Measurements from ENCODE around the gene NCBP3. TPM values are rescaled to one million over a fixed set of nuclear protein-coding genes. Genes with fewer than 3 reads are reported as not detected.

The NCBP3 gene
- total and polyA plus RNA-seq, 5 experiments from 2014 or later = 9.3 to 52.0 (median 15.5) TPM

DNA sequence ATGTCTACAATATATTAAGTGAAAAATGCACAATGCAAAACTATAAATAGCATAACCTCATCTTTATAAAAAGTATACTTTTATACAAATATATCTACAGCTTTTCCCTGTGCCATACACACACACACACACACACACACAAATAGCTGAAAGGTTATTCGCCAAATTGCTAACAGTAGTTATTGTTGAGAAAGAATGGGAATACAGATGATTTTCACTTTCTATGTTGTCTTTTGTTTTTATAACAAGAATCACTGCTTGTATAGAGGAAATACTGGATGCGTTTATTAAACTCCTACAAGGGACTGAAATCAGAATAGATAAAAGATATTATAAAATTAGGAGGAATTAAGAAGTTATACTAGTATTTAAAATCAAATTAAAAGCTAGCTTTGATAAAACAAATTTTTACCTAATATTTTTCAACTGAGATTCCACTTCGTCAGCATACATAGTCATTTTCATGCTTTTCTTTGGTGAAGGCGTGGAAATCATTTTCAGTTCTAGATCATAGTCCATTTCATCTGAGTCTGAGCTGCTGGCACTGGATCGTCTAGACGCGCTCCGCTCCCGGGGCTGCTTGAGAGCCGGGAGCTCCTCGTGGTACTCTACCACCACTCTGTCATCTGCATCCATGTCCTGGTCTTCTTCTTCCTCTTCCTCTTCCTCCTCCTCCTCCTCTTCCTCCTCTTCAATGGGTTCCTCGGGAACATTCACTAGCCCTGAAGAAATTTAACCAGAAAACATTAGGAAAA, 28.0 kb downstream of the NCBP3 start:
- peaks cover 0 to 2% (median 0%) of the 10 kb centered on the region in 4 donors for H3K4me1 Mint-ChIP-seq
- H3K27me3 Mint-ChIP-seq = no peaks in the 10 kb centered on the region
- POLR2A ChIA-PET = no interaction called here
- no peak overlapping the region for H3K4me3 Mint-ChIP-seq
- DNase-seq (no peak), ATAC-seq (no peak)
- H3K27ac Mint-ChIP-seq = peak overlapping the region in 1 of 10 donors; percentile 16
- peaks cover 4 to 92% (median 27%) of the 10 kb centered on the region in 3 donors for H3K36me3 Mint-ChIP-seq
- H3K9me3 Mint-ChIP-seq = no peaks in the 10 kb centered on the region

DNA sequence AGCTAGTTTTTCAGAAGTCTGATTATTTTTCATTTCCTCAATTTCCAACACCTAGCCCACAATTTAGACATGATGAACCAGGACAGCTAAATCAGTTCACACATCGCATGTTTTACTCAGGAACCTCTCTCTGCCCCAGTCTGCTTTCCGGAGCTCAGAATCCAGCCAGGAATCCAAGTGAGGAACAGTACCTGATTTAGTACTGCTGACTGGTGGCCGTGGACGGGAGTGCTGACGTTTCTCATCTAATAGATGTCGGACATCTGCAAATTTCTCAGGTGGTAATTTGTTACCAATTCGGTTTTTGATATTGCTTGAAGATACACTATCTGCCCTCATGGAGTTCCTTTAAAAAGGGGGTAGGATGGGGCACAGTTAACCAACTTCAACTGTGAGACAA, 30.1 kb downstream of the NCBP3 start:
- H3K4me3 Mint-ChIP-seq = no peak overlapping the region
- H3K27me3 Mint-ChIP-seq = no peaks in the 10 kb centered on the region
- H3K4me1 Mint-ChIP-seq = peaks cover 0 to 4% (median 0%) of the 10 kb centered on the region in 4 donors
- no peak for ATAC-seq
- H3K27ac Mint-ChIP-seq = peak overlapping the region in 1 of 10 donors; percentile 16
- DNase-seq = no peak
- POLR2A ChIA-PET = no interaction called here
- peaks cover 4 to 90% (median 31%) of the 10 kb centered on the region in 3 donors for H3K36me3 Mint-ChIP-seq
- H3K9me3 Mint-ChIP-seq = no peaks in the 10 kb centered on the region

DNA sequence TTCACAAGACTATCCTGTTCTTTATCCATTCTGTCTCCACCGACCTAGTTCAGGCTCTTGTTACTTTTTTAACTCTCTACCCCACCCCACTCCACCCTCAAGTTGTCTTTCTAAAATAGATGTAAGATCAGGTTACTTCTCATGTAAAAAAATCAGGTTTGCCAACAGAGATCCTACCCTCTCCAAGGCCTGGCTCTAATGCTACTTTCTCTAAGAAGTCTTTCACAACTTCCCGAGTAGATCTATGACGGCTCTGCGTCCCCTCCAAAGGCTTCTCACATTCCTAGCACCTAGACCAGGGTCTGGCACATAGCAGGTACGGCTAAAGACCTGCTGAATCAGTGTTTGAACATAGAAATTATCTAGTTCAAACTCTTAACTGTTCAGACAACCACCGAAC, 30.9 kb downstream of the NCBP3 start:
- Mint-ChIP-seq H3K36me3 (peaks cover 4 to 90% (median 28%) of the 10 kb centered on the region in 3 donors), H3K4me1 (peaks cover 0 to 4% (median 0%) of the 10 kb centered on the region in 4 donors), H3K9me3 (no peaks in the 10 kb centered on the region), H3K4me3 (no peak overlapping the region), H3K27me3 (no peaks in the 10 kb centered on the region), H3K27ac (peak overlapping the region in 3 of 10 donors; percentile 16 to 80 (median 57))
- POLR2A ChIA-PET = no interaction called here
- ATAC-seq = no peak
- no peak for DNase-seq

DNA sequence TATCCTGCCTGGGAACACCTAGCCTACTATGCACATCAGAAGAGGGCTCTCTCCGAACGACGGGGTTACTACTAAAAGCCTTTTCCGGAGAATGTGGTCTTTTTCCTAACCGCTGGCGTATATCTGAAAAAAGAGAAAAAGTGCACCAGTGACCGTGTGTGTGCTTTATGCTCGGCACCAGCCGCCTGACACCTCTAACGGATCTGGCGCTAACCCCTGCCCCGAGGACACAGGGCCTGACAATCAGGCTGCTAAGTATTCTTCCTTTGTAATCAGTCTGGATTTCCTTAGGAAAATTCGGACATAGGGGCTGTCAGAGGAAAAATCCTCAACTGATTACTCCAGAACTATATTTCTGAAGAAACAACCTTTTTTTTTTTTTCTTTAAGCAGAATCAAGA, 31.7 kb downstream of the NCBP3 start:
- no peaks in the 10 kb centered on the region for H3K9me3 Mint-ChIP-seq
- POLR2A ChIA-PET = no interaction called here
- ATAC-seq = no peak

DNA sequence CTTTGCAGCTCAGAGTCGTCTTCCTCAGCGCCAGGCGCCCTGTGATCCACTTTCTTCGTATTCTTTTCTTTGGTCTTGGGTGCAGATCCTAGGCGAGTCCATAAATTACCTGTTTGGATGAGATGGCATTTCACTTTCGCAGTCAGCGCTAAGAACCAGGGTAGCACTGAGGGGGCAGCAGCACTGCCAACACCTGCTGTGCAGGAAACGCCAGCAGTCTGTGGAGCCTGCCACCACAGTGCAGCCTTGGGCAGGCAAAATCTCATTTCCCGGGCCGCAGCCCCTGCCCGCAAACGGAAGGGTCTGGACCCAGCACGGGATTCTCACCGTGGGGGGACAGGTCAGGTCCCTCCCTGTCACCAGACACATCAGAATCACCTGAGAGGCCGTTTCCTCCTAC, 32.9 kb downstream of the NCBP3 start:
- peak overlapping the region in 1 of 10 donors; percentile 53 for H3K27ac Mint-ChIP-seq
- H3K4me3 Mint-ChIP-seq = no peak overlapping the region
- ATAC-seq (no peak), DNase-seq (no peak)
- H3K27me3 Mint-ChIP-seq = no peaks in the 10 kb centered on the region
- H3K4me1 Mint-ChIP-seq = peaks cover 0 to 4% (median under 1%) of the 10 kb centered on the region in 4 donors
- POLR2A ChIA-PET = no interaction called here
- peaks cover 0 to 85% (median 21%) of the 10 kb centered on the region in 3 donors for H3K36me3 Mint-ChIP-seq
- H3K9me3 Mint-ChIP-seq = no peaks in the 10 kb centered on the region

More for the DNA sequence above, 31.7 kb downstream of the NCBP3 start:
- Mint-ChIP-seq H3K27me3 (no peaks in the 10 kb centered on the region), H3K27ac (no peak overlapping the region), H3K4me3 (no peak overlapping the region), H3K4me1 (peaks cover 0 to 4% (median 0%) of the 10 kb centered on the region in 4 donors), H3K36me3 (peaks cover 4 to 90% (median 26%) of the 10 kb centered on the region in 3 donors)
- no peak for DNase-seq

DNA sequence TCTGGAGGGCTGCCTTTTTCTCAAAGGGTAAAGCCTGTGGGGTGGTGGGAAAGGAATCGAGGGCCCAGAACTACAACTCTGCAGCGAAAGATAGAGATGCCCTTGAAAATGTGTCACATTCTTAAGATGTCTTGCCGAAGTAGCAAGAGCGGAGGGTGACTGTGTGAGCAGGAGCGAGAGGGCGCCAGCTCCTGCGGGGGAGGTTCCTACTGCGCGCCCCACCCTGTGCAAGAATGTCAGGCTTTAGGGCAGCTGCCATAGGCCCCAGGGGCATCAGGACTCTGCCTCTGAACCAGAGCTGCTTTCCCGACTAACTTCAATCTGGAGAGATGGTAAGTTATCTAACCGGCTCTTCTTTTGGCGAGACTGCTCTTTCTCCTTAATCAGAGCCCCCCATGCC, 33.3 kb downstream of the NCBP3 start:
- POLR2A ChIA-PET = no interaction called here
- ATAC-seq (no peak), DNase-seq (no peak)
- Mint-ChIP-seq H3K36me3 (peaks cover 0 to 85% (median 21%) of the 10 kb centered on the region in 3 donors), H3K27ac (peak overlapping the region in 3 of 10 donors; percentile 22 to 53 (median 43)), H3K4me3 (no peak overlapping the region), H3K27me3 (no peaks in the 10 kb centered on the region), H3K9me3 (no peaks in the 10 kb centered on the region), H3K4me1 (peaks cover 0 to 4% (median under 1%) of the 10 kb centered on the region in 4 donors)

DNA sequence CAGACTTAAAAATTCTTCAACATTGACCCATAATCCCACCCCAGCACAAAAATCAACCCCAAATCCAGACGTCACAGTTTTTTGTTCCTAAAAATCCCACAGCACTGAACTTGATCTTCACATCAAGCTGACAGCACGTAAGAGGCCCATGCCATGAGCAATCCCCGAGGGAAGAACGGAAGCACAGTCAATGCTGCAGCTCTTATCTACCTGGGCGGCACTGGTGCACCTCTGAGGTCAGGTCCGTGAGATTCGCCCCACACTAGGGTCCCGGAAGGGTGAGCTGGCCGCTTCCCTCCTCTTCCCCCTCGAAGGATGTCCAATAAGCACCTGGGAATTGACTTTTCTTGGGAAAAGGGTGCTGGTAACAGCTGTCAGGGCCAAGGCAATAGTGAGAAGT, 33.8 kb downstream of the NCBP3 start:
- no peak for DNase-seq
- peak overlapping the region in 2 of 10 donors; percentile 23 to 44 for H3K27ac Mint-ChIP-seq
- POLR2A ChIA-PET = no interaction called here

DNA sequence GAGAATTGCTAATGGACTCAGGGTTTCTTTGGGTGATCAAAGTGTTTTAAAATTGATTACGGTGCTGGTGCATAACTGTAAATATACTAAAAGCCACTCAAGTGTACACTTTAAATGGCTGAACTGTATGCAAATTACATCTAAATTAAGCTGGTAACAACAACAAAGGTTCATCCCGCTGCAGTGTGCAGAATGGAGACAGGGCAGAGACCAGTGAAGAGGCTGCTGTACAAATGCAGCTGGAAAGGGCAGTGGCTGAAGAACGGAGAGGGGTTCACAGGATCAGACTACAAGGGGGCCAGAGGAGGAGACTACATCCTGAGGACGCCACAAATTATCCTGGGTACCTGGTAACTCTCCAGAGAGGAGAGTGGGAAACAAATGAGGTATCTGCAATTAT, 36.0 kb downstream of the NCBP3 start:
- ATAC-seq (no peak), DNase-seq (no peak)
- POLR2A ChIA-PET = no interaction called here
- H3K4me1 Mint-ChIP-seq = peaks cover 0 to 4% (median 2%) of the 10 kb centered on the region in 4 donors
- H3K9me3 Mint-ChIP-seq = no peaks in the 10 kb centered on the region
- H3K36me3 Mint-ChIP-seq = peaks cover 0 to 73% (median 14%) of the 10 kb centered on the region in 3 donors
- no peak overlapping the region for H3K4me3 Mint-ChIP-seq
- H3K27ac Mint-ChIP-seq = peak overlapping the region in 2 of 10 donors; percentile 7 to 19
- H3K27me3 Mint-ChIP-seq = no peaks in the 10 kb centered on the region

More for the DNA sequence above, 33.8 kb downstream of the NCBP3 start:
- Mint-ChIP-seq H3K9me3 (no peaks in the 10 kb centered on the region), H3K36me3 (peaks cover 0 to 86% (median 21%) of the 10 kb centered on the region in 3 donors), H3K27me3 (no peaks in the 10 kb centered on the region), H3K4me3 (no peak overlapping the region), H3K4me1 (peaks cover 0 to 4% (median under 1%) of the 10 kb centered on the region in 4 donors)
- ATAC-seq = no peak

DNA sequence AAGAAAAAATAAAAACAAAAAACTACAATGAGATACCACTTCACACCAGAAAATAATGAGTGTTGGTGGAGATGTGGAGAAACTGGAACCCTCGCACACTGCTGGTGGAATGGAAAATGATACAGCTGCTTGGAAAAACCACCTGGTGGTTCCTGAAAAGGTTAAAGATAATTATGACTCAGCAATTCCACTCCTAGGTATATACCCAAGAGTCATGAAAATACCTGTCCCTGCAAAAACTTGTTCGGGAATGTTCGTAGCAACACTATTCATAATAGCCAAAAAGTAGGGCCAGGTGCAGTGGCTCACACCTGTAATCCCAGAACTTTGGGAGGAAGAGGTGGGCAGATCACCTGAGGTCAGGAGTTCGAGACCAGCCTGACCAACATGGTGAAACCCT, 36.9 kb downstream of the NCBP3 start:
- POLR2A ChIA-PET = interaction anchor here (0.9 kb wide), 1 partner anchor 34 kb away, joined by 3 read pairs; no protein-coding TSS in a partner anchor
- H3K9me3 Mint-ChIP-seq = no peaks in the 10 kb centered on the region
- no peak overlapping the region for H3K4me3 Mint-ChIP-seq
- H3K36me3 Mint-ChIP-seq = peaks cover 0 to 64% (median 9%) of the 10 kb centered on the region in 3 donors
- no peaks in the 10 kb centered on the region for H3K27me3 Mint-ChIP-seq
- no peak overlapping the region for H3K27ac Mint-ChIP-seq
- ATAC-seq (no peak), DNase-seq (no peak)
- H3K4me1 Mint-ChIP-seq = peaks cover 0 to 7% (median 4%) of the 10 kb centered on the region in 4 donors

DNA sequence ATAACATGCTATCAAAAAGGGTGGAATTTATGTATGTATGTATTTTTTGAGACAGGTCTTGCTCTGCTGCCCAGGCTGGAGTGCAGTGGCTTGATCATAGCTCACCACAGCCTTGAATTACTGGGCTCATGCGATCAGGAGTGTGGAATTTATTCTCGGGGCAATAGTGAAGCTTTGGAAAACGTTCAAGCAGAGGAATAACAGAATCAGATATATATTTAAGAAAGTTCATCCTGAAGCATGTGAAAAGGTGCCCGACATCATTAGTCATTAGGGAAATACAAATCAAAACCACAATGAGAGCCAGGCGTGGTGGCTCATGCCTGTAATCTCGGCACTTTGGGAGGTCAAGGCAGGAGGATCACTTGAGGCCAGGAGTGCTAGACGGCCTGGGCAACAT, 37.3 kb downstream of the NCBP3 start:
- POLR2A ChIA-PET = interaction anchor here (0.9 kb wide), 1 partner anchor 35 kb away, joined by 3 read pairs; no protein-coding TSS in a partner anchor
- Mint-ChIP-seq H3K36me3 (peaks cover 0 to 60% (median 8%) of the 10 kb centered on the region in 3 donors), H3K9me3 (no peaks in the 10 kb centered on the region), H3K4me3 (no peak overlapping the region), H3K4me1 (peaks cover 0 to 9% (median 6%) of the 10 kb centered on the region in 4 donors), H3K27me3 (no peaks in the 10 kb centered on the region), H3K27ac (peak overlapping the region in 1 of 10 donors; percentile 5)
- DNase-seq (no peak), ATAC-seq (no peak)

DNA sequence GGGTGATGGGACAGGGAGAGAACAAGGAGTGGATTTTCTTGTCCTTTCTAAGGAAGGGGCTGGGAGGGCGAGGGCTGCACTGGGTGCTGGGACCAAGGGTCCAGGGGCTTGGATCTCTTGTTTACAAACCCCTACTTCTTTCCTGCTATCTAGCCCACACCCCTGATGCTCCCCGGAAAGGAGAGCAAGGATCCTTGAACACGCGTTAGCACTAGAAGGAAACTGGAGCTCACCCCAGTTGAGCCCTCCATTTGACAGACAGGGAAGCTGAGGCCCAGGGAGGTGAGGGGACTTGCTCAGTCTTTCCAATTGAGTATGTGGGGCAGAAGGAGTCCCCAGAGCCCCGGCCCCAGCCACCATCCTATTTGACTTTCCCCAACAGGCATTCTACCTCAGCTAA, 40.5 kb downstream of the NCBP3 start:
- DNase-seq (no peak), ATAC-seq (no peak)
- Mint-ChIP-seq H3K27ac (peak overlapping the region in 1 of 10 donors; percentile 64), H3K9me3 (no peaks in the 10 kb centered on the region), H3K27me3 (no peaks in the 10 kb centered on the region), H3K4me1 (peaks cover 4 to 25% (median 7%) of the 10 kb centered on the region in 4 donors), H3K4me3 (no peak overlapping the region), H3K36me3 (peaks cover 0 to 34% (median 2%) of the 10 kb centered on the region in 3 donors)
- POLR2A ChIA-PET = no interaction called here

DNA sequence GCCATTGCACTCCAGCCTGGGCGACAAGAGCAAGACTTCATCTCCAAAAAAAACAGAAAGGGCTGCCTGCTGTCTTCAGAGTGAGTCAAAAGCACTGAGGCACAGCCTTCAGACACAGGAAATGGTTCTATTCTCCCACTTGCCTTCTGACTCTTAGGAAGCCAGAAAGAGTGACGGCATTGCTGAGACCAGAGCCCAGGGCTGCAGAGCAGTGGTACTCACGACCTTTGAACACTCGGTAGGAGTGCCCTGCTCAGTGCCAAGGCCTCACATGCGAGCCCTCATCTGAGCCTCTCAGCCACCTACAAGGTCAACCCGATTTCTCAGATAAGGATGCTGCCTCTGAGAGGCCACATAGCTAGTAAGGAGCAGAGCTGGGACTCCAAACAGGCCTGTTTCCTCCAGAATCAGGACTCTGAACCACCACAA, 41.5 kb downstream of the NCBP3 start:
- Mint-ChIP-seq H3K4me1 (peaks cover 4 to 27% (median 8%) of the 10 kb centered on the region in 4 donors), H3K27me3 (no peaks in the 10 kb centered on the region), H3K27ac (peak overlapping the region in 3 of 10 donors; percentile 43 to 59 (median 57)), H3K9me3 (no peaks in the 10 kb centered on the region), H3K36me3 (peaks cover 0 to 24% (median 2%) of the 10 kb centered on the region in 3 donors), H3K4me3 (no peak overlapping the region)
- peak in 1 of 2 donors; percentile 42 for ATAC-seq
- POLR2A ChIA-PET = no interaction called here
- no peak for DNase-seq

DNA sequence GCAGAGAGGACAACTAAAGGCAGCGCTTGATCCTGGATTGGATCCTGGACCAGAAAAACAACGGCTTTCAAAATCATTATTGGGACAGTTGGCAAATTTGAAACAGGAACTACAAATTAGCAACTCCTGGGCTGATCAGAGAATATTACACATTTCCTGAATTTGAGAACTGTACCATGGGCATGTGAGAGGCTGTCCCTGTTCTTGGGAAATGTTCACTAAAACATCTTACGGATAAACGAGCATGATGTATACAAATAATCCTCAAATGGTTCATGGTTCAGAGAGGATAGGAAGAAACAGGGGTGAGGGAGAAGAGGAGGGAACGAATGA, 42.8 kb downstream of the NCBP3 start:
- peak overlapping the region in 3 of 10 donors; percentile 59 to 69 (median 68) for H3K27ac Mint-ChIP-seq
- no peaks in the 10 kb centered on the region for H3K27me3 Mint-ChIP-seq
- ATAC-seq (no peak), DNase-seq (no peak)
- H3K36me3 Mint-ChIP-seq = peaks cover 0 to 18% (median 2%) of the 10 kb centered on the region in 3 donors
- no peak overlapping the region for H3K4me3 Mint-ChIP-seq
- peaks cover 6 to 37% (median 8%) of the 10 kb centered on the region in 4 donors for H3K4me1 Mint-ChIP-seq
- H3K9me3 Mint-ChIP-seq = no peaks in the 10 kb centered on the region
- POLR2A ChIA-PET = no interaction called here

Data from naive thymus-derived CD8-positive, alpha-beta T cell (primary cell).